ENCODE measurements around the gene C1QL1.
A peak's percentile ranks its signal among the peaks of the same experiment; 100 is the strongest.

C1QL1 gene

GRCh38 chr17:44968225-44969143 is at the start of gene C1QL1:
Gene C1QL1 (minus strand): TSS chr17:44968303. CDS start chr17:44968048, 255 bp downstream.
- peak; percentile 90 for DNase-seq

GRCh38 chr17:45016823-45017222 is 48.7 kb upstream of the C1QL1 start:
- DNase-seq: no peak

- no peak for DNase-seq
These were observed 48.1 kb upstream of the C1QL1 start for GRCh38 chr17:45016237-45016636.

GRCh38 chr17:45013021-45013997 is 45.2 kb upstream of the C1QL1 start:
- no peak for DNase-seq

GRCh38 chr17:45011767-45012166 is 43.7 kb upstream of the C1QL1 start:
- no peak for DNase-seq

- peak; percentile 25 for DNase-seq
These were observed 41.8 kb upstream of the C1QL1 start for GRCh38 chr17:45009676-45010467.

- DNase-seq: no peak
These were observed 40.1 kb upstream of the C1QL1 start for GRCh38 chr17:45008216-45008615.

GRCh38 chr17:45006927-45007461 is 38.9 kb upstream of the C1QL1 start:
- no peak for DNase-seq

- DNase-seq: no peak
These were observed 37.6 kb upstream of the C1QL1 start for GRCh38 chr17:45005700-45006099.

GRCh38 chr17:45004388-45004787 is 36.3 kb upstream of the C1QL1 start:
- no peak for DNase-seq

- no peak for DNase-seq
These were observed 35.8 kb upstream of the C1QL1 start for GRCh38 chr17:45003877-45004276.

- DNase-seq: no peak
These were observed 33.2 kb upstream of the C1QL1 start for GRCh38 chr17:45001310-45001709.

- no peak for DNase-seq
These were observed 31.3 kb upstream of the C1QL1 start for GRCh38 chr17:44999433-44999832.

- DNase-seq: no peak
These were observed 30.5 kb upstream of the C1QL1 start for GRCh38 chr17:44998646-44999045.

- no peak for DNase-seq
These were observed 29.8 kb upstream of the C1QL1 start for GRCh38 chr17:44997733-44998520.

- DNase-seq: no peak
These were observed 28.2 kb upstream of the C1QL1 start for GRCh38 chr17:44996304-44996703.

- no peak for DNase-seq
These were observed 27.4 kb upstream of the C1QL1 start for GRCh38 chr17:44995436-44996001.

GRCh38 chr17:44992242-44992939 is 24.3 kb upstream of the C1QL1 start:
- no peak for DNase-seq

GRCh38 chr17:44990994-44991393 is 22.9 kb upstream of the C1QL1 start:
- no peak for DNase-seq

GRCh38 chr17:44989552-44990138 is 21.5 kb upstream of the C1QL1 start:
- DNase-seq: no peak

Data from NCI-H1105 (cell line).